Measurements from ENCODE around the gene ADAMTS1.

GRCh38 chr21:26833011-26833410, 12.2 kb downstream of the ADAMTS1 start:
- TF ChIP-seq CTCF (IDR thresholded peaks at IDR 0.05): no peak
- no peak for TF ChIP-seq EZH2 (IDR thresholded peaks at IDR 0.05)
- TF ChIP-seq EZH2phosphoT487 (IDR thresholded peaks at IDR 0.05): no peak

Measured in neural progenitor cell (in vitro differentiated cells).